Endothelial cell of umbilical vein (primary cell): ENCODE measurements around the gene SMOC2.

Experiments used
- CTCF ChIP-seq, 2 donors: IDR thresholded peaks; 1 replicate in 1 of 2; 2 replicates in 1 of 2; pipeline ENCODE4 v1.5.1; 2011; ENCODE audit warnings: low read length in 2 of 2, mild to moderate bottlenecking in 2 of 2, moderate library complexity in 2 of 2, control low read depth in 1 of 2, inconsistent platforms in 1 of 2, low read depth in 1 of 2; ENCODE audit not compliant: insufficient read depth in 1 of 2; ENCODE audit errors: extremely low read depth in 1 of 2
- FOS ChIP-seq: IDR thresholded peaks from 2 replicates; pipeline ENCODE4 v1.6.1; 2011; ENCODE audit warnings: mild to moderate bottlenecking, low read length, moderate library complexity, borderline replicate concordance; ENCODE audit not compliant: insufficient read depth
- POLR2A ChIP-seq: IDR thresholded peaks from 2 replicates; pipeline ENCODE4 v1.6.1; 2012; ENCODE audit warnings: low read depth, mild to moderate bottlenecking, control low read depth, low read length
- POLR2AphosphoS5 ChIP-seq: IDR thresholded peaks from 2 replicates; pipeline ENCODE4 v1.6.1; 2012; ENCODE audit warnings: low read depth, mild to moderate bottlenecking, control low read depth, low read length, moderate library complexity; ENCODE audit not compliant: insufficient read depth

DNA sequence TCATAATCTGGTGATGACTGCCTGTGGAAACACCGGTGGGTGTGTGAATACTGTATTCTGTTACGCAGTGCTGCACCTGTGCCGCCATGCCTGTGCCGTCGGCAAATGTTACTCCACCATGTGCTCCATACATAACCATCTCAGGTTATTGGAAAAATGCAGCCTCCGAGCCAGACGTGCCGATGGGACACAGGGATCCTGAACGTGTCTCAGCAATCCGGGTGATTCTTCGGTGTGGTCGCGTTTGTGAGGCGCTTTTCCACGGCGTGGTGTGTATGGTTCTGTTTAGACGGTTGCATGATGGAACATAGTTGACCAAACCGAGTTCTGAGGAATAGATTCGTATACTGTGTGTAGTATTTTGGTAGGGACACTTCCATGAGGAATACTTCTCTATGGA is 130.3 kb downstream of the SMOC2 start:
- TF ChIP-seq CTCF (IDR thresholded peaks at IDR 0.05; ENCODE audit: extremely low read depth in 1 of 2, insufficient read depth in 1 of 2, low read depth in 1 of 2, low read length in 2 of 2) = no peak
- no peak for TF ChIP-seq POLR2A
- no peak for TF ChIP-seq POLR2AphosphoS5
- no peak for TF ChIP-seq FOS
